Stomach smooth muscle (tissue), 2 donors: ENCODE data around the gene NARS2.

Experiments
- H3K27ac ChIP-seq: one replicate; pipeline ENCODE4 v1.7.0; 2013; ENCODE audit warnings: mild to moderate bottlenecking, low read length, inconsistent platforms
- H3K27me3 ChIP-seq, 2 donors: one replicate each; pipeline ENCODE4 v1.7.0; 2013; ENCODE audit warnings: low read length in 2 of 2; ENCODE audit not compliant: insufficient read depth in 2 of 2, control insufficient read depth in 1 of 2
- H3K36me3 ChIP-seq, 2 donors: one replicate each; pipeline ENCODE4 v1.7.0; 2013; ENCODE audit warnings: low read length in 2 of 2; ENCODE audit not compliant: control insufficient read depth in 2 of 2, insufficient read depth in 2 of 2
- H3K4me1 ChIP-seq: one replicate; pipeline ENCODE4 v1.7.0; 2013; ENCODE audit warnings: low read length; ENCODE audit not compliant: control insufficient read depth, insufficient read depth
- H3K4me3 ChIP-seq, 2 donors: one replicate each; pipeline ENCODE4 v1.7.0; 2013; ENCODE audit warnings: low read length in 2 of 2
- H3K9ac ChIP-seq, 2 donors: one replicate each; pipeline ENCODE4 v1.7.0; 2013; ENCODE audit warnings: low read length in 2 of 2, mild to moderate bottlenecking in 1 of 2
- H3K9me3 ChIP-seq, 2 donors: one replicate each; pipeline ENCODE4 v1.7.0; 2013; ENCODE audit warnings: low read length in 2 of 2; ENCODE audit not compliant: control insufficient read depth in 2 of 2
- donor health status: healthy.
- donor health status: Pancreatic carcinoma.

The NARS2 gene

DNA sequence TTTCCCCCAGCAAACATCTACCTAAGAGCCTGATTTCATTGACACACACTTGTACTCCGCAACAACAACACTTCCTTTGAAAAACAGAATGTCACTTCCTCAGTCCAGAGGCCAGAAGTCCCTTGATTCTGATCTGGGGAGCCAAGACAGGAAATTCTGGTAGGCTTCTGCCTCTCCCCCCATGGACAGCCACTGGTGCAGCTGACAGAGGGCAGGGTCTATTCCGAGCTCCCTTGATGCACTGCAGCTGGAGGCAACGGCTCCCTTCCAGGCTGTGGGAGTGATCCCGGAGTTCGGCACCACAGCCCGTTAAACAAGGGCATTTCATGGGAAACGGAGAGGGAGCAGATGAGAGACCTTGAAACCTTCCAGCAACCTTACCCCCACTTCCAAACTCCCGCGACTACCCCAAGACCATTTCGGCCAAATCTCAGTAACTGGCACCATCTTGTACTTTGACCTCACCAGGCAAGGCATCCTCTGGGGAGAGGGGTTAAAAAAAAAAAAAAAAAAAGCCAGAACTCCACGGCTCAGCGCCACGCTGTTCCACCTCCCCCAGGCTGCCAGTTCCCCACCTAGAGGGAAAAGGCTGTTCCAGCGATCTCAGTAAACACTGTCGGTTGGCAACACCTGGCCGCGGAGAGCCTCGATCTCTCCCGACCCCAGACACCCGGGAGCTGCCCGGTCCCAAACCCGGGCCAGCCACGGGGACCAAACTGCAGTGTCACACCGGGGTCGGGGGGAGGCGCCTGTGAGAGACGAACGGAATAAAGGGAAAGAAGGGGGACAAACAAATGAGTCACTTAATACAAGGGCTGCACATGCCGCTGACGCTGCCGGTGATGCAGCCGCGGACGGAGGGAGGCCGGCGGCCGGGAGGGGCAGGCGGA lies 158.1 kb downstream of the NARS2 start:
- peak overlapping the region; percentile 75 to 78 for H3K9ac ChIP-seq
- peaks cover 32% of the 10 kb centered on the region for H3K4me1 ChIP-seq
- no peaks in the 10 kb centered on the region for H3K9me3 ChIP-seq

GRCh38 chr11:78415338-78415737 lies 159.3 kb downstream of the NARS2 start:
- peaks cover 24% of the 10 kb centered on the region for H3K4me1 ChIP-seq
- no peaks in the 10 kb centered on the region for H3K27me3 ChIP-seq
- peaks cover 0 to under 1% of the 10 kb centered on the region in 2 donors for H3K9me3 ChIP-seq
- H3K4me3 ChIP-seq: no peak overlapping the region
- H3K27ac ChIP-seq: peak overlapping the region; percentile 18
- H3K36me3 ChIP-seq: no peaks in the 10 kb centered on the region
- no peak overlapping the region for H3K9ac ChIP-seq

More for the DNA sequence above, 158.1 kb downstream of the NARS2 start:
- H3K4me3 ChIP-seq: peak overlapping the region; percentile 60 to 83
- no peaks in the 10 kb centered on the region for H3K27me3 ChIP-seq
- no peaks in the 10 kb centered on the region for H3K36me3 ChIP-seq
- peak overlapping the region; percentile 89 for H3K27ac ChIP-seq

GRCh38 chr11:78414321-78415051 lies 160.2 kb downstream of the NARS2 start:
- Histone ChIP-seq H3K9me3 (peaks cover 0 to 3% of the 10 kb centered on the region in 2 donors), H3K4me1 (peaks cover 20% of the 10 kb centered on the region), H3K36me3 (no peaks in the 10 kb centered on the region), H3K27ac (no peak overlapping the region), H3K4me3 (no peak overlapping the region), H3K9ac (no peak overlapping the region), H3K27me3 (no peaks in the 10 kb centered on the region)

DNA sequence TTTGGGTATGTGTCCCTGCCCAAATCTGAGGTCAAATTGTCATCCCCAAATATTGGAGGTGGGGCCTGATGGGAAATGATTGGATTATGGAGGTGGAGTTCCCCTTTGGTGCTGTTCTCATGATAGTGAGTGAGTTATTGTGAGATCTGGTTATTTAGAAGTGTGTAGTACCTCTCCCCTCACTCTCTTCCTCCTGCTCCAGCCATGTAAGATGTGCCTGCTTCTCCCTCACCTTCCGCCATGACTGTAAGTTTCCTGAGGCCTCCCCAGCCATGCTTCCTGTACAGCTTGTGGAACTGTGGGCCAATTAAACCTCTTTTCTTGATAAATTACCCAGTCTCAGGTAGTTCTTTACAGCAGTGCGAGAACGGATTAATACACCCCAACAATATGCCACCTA lies 166.0 kb downstream of the NARS2 start:
- Histone ChIP-seq H3K9ac (no peak overlapping the region), H3K27ac (no peak overlapping the region)

DNA sequence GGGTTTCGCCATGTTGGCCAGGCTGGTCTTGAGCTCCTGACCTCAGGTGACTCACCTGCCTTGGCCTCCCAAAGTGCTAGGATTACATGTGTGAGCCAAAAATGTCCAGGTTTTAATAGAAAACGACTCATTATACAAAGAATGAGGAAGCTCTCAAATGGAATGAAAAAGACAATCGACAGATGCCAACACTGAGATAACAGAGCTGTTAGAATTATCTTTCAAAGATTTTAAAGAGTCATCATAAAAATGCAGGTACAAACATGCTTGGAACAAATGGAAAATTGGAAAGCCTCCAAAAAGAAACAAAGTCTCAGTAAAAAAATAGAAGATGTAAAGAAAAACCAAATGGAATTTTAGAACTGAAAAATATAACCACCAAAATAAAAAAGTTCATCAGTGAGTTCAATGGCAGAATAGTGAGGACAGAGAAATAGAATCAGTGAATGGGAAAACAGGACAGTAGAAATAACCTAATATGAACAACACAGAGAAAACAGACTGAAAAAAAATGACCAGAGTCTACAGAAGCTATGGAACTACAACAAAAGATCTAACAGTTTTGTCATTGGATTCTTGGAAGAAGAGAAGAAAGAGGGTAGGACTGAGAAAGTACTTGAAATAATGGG lies 168.0 kb downstream of the NARS2 start:
- H3K27ac ChIP-seq: no peak overlapping the region
- no peak overlapping the region for H3K4me3 ChIP-seq
- peaks cover 0 to 3% of the 10 kb centered on the region in 2 donors for H3K9me3 ChIP-seq
- no peak overlapping the region for H3K9ac ChIP-seq
- H3K27me3 ChIP-seq: no peaks in the 10 kb centered on the region
- H3K4me1 ChIP-seq: no peaks in the 10 kb centered on the region
- H3K36me3 ChIP-seq: no peaks in the 10 kb centered on the region

More for the DNA sequence above, 166.0 kb downstream of the NARS2 start:
- Histone ChIP-seq H3K4me3 (no peak overlapping the region), H3K27me3 (no peaks in the 10 kb centered on the region), H3K4me1 (no peaks in the 10 kb centered on the region), H3K9me3 (peaks cover 0 to 3% of the 10 kb centered on the region in 2 donors), H3K36me3 (no peaks in the 10 kb centered on the region)

- H3K4me3 ChIP-seq: no peak overlapping the region
- H3K27me3 ChIP-seq: no peaks in the 10 kb centered on the region
- H3K9me3 ChIP-seq: peaks cover 0 to 3% of the 10 kb centered on the region in 2 donors
- H3K9ac ChIP-seq: no peak overlapping the region
- no peak overlapping the region for H3K27ac ChIP-seq
- H3K4me1 ChIP-seq: no peaks in the 10 kb centered on the region
- H3K36me3 ChIP-seq: no peaks in the 10 kb centered on the region
Observed at GRCh38 chr11:78405805-78406204, 168.9 kb downstream of the NARS2 start.

DNA sequence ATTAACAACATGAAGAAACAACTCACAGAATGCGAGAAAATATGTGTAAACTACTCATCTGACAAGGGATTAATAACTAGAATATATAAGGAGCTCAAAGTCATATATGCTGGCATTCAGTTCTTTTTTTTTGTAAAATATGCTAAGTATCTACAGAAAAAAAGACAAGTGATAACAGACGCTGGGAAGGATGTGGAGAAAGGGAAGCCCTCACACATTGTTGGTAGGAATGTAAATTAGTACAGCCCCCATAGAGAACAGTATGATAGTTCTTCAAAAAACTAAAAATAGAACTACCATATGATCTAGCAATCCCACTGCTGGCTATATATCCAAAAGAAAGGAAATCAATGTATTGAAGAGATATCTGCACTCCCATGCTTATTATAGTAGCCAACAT lies 170.9 kb downstream of the NARS2 start:
- Histone ChIP-seq H3K4me1 (no peaks in the 10 kb centered on the region), H3K36me3 (no peaks in the 10 kb centered on the region), H3K4me3 (no peak overlapping the region), H3K9me3 (no peaks in the 10 kb centered on the region), H3K27ac (no peak overlapping the region), H3K27me3 (no peaks in the 10 kb centered on the region), H3K9ac (no peak overlapping the region)

DNA sequence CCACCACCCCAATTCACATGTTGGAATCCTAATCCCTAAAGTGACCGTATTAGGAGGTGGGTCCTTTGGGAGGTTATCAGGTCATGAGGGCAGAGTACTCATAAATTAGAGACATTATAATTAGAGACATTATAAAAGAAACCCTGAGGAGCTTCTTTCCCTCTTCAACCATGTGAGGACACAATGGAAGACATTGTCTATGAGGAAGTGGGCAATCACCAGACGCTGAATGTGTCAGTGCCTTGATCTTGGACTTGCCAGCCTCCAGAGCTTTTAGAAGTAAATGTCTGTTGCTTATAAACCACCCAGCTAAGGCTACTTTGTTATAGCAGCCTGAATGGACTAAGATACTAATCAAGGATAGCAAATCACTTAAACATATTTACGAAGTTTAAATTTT lies 171.8 kb downstream of the NARS2 start:
- no peak overlapping the region for H3K27ac ChIP-seq
- H3K27me3 ChIP-seq: no peaks in the 10 kb centered on the region
- no peaks in the 10 kb centered on the region for H3K9me3 ChIP-seq
- H3K4me3 ChIP-seq: no peak overlapping the region
- no peak overlapping the region for H3K9ac ChIP-seq
- no peaks in the 10 kb centered on the region for H3K4me1 ChIP-seq
- H3K36me3 ChIP-seq: no peaks in the 10 kb centered on the region

DNA sequence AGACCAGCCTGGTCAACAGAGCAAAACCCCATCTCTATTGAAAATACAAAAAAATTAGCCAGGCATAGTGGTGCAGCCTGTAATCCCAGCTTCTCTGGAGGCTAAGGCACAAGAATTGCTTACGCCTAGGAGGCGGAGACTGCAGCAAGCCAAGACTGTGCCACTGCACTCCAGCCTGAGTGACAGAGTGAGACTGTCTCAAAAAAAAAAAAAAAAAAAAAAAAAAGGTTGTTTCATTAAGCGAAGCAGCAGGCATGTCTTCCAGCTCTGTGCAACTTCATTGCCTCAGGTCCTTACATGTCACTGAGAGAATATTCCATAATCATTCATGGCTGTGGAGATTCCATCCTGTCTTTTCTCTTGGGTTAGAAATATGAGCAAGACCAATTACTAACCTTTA lies 174.0 kb downstream of the NARS2 start:
- Histone ChIP-seq H3K27ac (no peak overlapping the region), H3K9me3 (no peaks in the 10 kb centered on the region), H3K27me3 (no peaks in the 10 kb centered on the region), H3K4me3 (no peak overlapping the region), H3K36me3 (no peaks in the 10 kb centered on the region), H3K4me1 (no peaks in the 10 kb centered on the region), H3K9ac (no peak overlapping the region)

DNA sequence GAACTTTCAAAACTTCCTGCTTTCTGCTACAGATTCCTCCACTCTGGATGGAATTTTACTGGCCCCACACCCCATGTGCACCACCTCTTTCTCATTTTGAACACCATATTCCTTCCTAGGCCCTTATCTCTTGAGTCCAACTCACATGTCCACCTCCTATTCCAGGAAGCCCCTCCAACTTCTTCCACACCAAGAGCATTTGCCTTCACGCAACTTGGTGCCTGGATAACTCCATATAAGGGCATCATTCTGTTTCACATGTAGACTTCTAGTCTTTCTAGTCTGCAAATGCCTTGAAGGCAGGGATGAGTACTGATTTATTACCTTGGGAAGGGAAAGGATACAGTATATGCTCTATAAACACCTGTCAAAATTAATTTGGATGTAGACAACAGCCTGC lies 174.5 kb downstream of the NARS2 start:
- Histone ChIP-seq H3K4me3 (no peak overlapping the region), H3K27me3 (no peaks in the 10 kb centered on the region), H3K9ac (no peak overlapping the region), H3K27ac (no peak overlapping the region), H3K36me3 (no peaks in the 10 kb centered on the region), H3K9me3 (no peaks in the 10 kb centered on the region), H3K4me1 (no peaks in the 10 kb centered on the region)
